GM23338 (cell line): ENCODE measurements around the gene TSHZ2. TPM values are rescaled to one million over a fixed set of nuclear protein-coding genes. Genes with fewer than 3 reads are reported as not detected.

ENCODE experiments used
- ATAC-seq: fragments of 200-7000 bp; cut with Tn5 transposase; 3 replicates; pipeline ENCODE4 v1.9.1; 2020
- DNase-seq: peaks from one replicate; pipeline ENCODE4 v3.0.0-alpha.2; 2015; ENCODE audit warnings: low spot score
- H2AFZ ChIP-seq: fragments of 200-600 bp; sonication (generic); 2 replicates; pipeline ENCODE4 v1.8.0; 2016; ENCODE audit warnings: antibody characterized with exemption, mild to moderate bottlenecking, moderate library complexity
- H3F3A ChIP-seq: fragments of 200-600 bp; sonication (generic); replicated peaks from 2 replicates; pipeline ENCODE4 v1.8.0; 2017; ENCODE audit warnings: antibody characterized with exemption, mixed run types, low read depth
- H3K27ac ChIP-seq: fragments of 200-600 bp; sonication (generic); 2 replicates; pipeline ENCODE4 v1.6.1; 2016; ENCODE audit warnings: low read depth
- H3K27me3 ChIP-seq: fragments of 200-600 bp; sonication (generic); 2 replicates; pipeline ENCODE4 v1.8.0; 2016; ENCODE audit warnings: mild to moderate bottlenecking, mixed run types, moderate library complexity; ENCODE audit not compliant: insufficient read depth
- H3K36me3 ChIP-seq: fragments of 200-600 bp; sonication (generic); 2 replicates; pipeline ENCODE4 v1.8.0; 2016; ENCODE audit warnings: mild to moderate bottlenecking; ENCODE audit not compliant: insufficient read depth
- H3K4me1 ChIP-seq: fragments of 200-600 bp; sonication (generic); 2 replicates; pipeline ENCODE4 v1.8.0; 2016; ENCODE audit warnings: mild to moderate bottlenecking, moderate library complexity; ENCODE audit not compliant: insufficient read depth
- H3K4me2 ChIP-seq: fragments of 200-600 bp; sonication (generic); 2 replicates; pipeline ENCODE4 v1.7.1; 2017; ENCODE audit warnings: mixed run types
- H3K4me3 ChIP-seq: fragments of 200-600 bp; sonication (generic); 2 replicates; pipeline ENCODE4 v1.6.1; 2016; ENCODE audit warnings: mixed run types
- H3K79me2 ChIP-seq: fragments of 200-600 bp; sonication (generic); replicated peaks from 2 replicates; pipeline ENCODE4 v1.8.0; 2017; ENCODE audit warnings: mild to moderate bottlenecking; ENCODE audit not compliant: insufficient read depth
- H3K9me2 ChIP-seq: fragments of 200-600 bp; sonication (generic); 2 replicates; pipeline ENCODE4 v1.8.0; 2017; ENCODE audit not compliant: insufficient read depth
- H4K20me1 ChIP-seq: fragments of 200-600 bp; sonication (generic); replicated peaks from 2 replicates; pipeline ENCODE4 v1.8.0; 2017; ENCODE audit warnings: mild to moderate bottlenecking; ENCODE audit not compliant: insufficient read depth
- H3K27ac Mint-ChIP-seq: 2 replicates; pipeline ENCODE4 v1.8.0; 2020; ENCODE audit warnings: inconsistent platforms, mild to moderate bottlenecking, moderate library complexity, mixed read lengths
- H3K27me3 Mint-ChIP-seq: 3 replicates; pipeline ENCODE4 v1.8.0; 2022; ENCODE audit warnings: low read depth, mild to moderate bottlenecking, moderate library complexity, mixed read lengths, inconsistent platforms; ENCODE audit not compliant: insufficient read depth, poor library complexity
- H3K36me3 Mint-ChIP-seq: 3 replicates; pipeline ENCODE4 v1.8.0; 2021; ENCODE audit warnings: low read depth, mild to moderate bottlenecking, inconsistent platforms, moderate library complexity, mixed read lengths
- H3K4me1 Mint-ChIP-seq: 3 replicates; pipeline ENCODE4 v1.8.0; 2020; ENCODE audit warnings: mild to moderate bottlenecking, inconsistent platforms, mixed read lengths
- H3K4me3 Mint-ChIP-seq: 3 replicates; pipeline ENCODE4 v1.8.0; 2021; ENCODE audit warnings: moderate library complexity, mild to moderate bottlenecking, inconsistent platforms, mixed read lengths
- H3K9me3 Mint-ChIP-seq: 3 replicates; pipeline ENCODE4 v1.8.0; 2020; ENCODE audit warnings: moderate library complexity, mild to moderate bottlenecking, inconsistent platforms, mixed read lengths
- EZH2phosphoT487 ChIP-seq: fragments of 200-600 bp; sonication (generic); IDR thresholded peaks from one replicate; pipeline ENCODE4 v1.8.1; 2018; ENCODE audit warnings: antibody characterized with exemption; ENCODE audit not compliant: unreplicated experiment
- JUNB ChIP-seq: IDR thresholded peaks from one replicate; pipeline ENCODE4 v1.6.1; 2016; ENCODE audit warnings: antibody characterized with exemption; ENCODE audit not compliant: unreplicated experiment
- NANOG ChIP-seq: IDR thresholded peaks from 2 replicates; pipeline ENCODE4 v1.6.1; 2016; ENCODE audit warnings: antibody characterized with exemption, borderline replicate concordance
- STAT1 ChIP-seq: IDR thresholded peaks from one replicate; pipeline ENCODE4 v1.6.1; 2016; ENCODE audit warnings: antibody characterized with exemption; ENCODE audit not compliant: unreplicated experiment
- ZNF114 ChIP-seq: fragments of 250-450 bp; sonication (Bioruptor Pico); IDR thresholded peaks from 2 replicates; pipeline ENCODE4 v1.5.0; 2020; ENCODE audit warnings: mild to moderate bottlenecking, moderate library complexity
- ZNF331 ChIP-seq: fragments of 250-450 bp; sonication (Bioruptor Pico); IDR thresholded peaks from 2 replicates; pipeline ENCODE4 v1.5.0; 2020; ENCODE audit warnings: low read depth, mild to moderate bottlenecking, moderate library complexity
- polyA plus RNA-seq: library from polyadenylated mRNA; unstranded; fragments of >200 nt; fragmentation: Nextera tagmentation; extraction: Ambion mirVana; gene quantifications from 2 replicates; pipeline ENCODE4 v1.2.1, GENCODE V29; 2016
- total RNA-seq: library from RNA; depleted of rRNA; stranded (reverse); fragments of >200 nt; shearing (Covaris generic); gene quantifications from 2 replicates; pipeline ENCODE4 v1.2.3, GENCODE V29; 2014
- TF ChIP-seq, protein P1 (sequence below): fragments of 250-450 bp; sonication (Bioruptor Pico); IDR thresholded peaks from 2 replicates; pipeline ENCODE4 v1.5.0; 2020; ENCODE audit warnings: mild to moderate bottlenecking, moderate library complexity
- TF ChIP-seq, protein P2 (sequence below): IDR thresholded peaks from 2 replicates; pipeline ENCODE4 v1.6.1; 2016; ENCODE audit warnings: antibody characterized with exemption

TSHZ2 gene
- total and polyA plus RNA-seq, 2 experiments from 2014 or later: 0.49 to 1.3 TPM

DNA sequence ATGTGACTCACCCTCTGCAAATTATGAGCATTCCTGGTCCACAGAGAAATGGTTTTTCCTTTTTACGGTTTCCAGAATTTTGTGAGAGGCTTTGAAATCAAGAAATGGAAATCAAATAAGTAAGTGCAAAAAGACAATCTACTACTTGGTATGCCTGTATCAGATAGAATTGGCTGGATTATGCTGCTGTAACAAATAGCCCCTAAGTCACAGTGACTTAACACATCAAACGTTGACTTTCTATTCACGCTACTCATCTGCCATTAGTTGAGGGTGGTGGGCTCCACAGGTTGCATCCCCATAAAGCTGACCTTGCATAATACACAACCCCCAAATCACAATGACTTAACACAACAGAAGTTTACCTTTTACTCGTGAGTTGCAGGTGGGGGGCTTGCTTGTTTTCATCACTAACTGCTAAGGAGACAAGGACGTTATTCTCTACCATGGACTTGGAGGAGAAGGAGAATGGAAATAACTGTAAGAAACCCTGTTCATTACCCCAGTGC lies 44.4 kb downstream of the TSHZ2 start (continued):
- TF ChIP-seq, protein P1, sequence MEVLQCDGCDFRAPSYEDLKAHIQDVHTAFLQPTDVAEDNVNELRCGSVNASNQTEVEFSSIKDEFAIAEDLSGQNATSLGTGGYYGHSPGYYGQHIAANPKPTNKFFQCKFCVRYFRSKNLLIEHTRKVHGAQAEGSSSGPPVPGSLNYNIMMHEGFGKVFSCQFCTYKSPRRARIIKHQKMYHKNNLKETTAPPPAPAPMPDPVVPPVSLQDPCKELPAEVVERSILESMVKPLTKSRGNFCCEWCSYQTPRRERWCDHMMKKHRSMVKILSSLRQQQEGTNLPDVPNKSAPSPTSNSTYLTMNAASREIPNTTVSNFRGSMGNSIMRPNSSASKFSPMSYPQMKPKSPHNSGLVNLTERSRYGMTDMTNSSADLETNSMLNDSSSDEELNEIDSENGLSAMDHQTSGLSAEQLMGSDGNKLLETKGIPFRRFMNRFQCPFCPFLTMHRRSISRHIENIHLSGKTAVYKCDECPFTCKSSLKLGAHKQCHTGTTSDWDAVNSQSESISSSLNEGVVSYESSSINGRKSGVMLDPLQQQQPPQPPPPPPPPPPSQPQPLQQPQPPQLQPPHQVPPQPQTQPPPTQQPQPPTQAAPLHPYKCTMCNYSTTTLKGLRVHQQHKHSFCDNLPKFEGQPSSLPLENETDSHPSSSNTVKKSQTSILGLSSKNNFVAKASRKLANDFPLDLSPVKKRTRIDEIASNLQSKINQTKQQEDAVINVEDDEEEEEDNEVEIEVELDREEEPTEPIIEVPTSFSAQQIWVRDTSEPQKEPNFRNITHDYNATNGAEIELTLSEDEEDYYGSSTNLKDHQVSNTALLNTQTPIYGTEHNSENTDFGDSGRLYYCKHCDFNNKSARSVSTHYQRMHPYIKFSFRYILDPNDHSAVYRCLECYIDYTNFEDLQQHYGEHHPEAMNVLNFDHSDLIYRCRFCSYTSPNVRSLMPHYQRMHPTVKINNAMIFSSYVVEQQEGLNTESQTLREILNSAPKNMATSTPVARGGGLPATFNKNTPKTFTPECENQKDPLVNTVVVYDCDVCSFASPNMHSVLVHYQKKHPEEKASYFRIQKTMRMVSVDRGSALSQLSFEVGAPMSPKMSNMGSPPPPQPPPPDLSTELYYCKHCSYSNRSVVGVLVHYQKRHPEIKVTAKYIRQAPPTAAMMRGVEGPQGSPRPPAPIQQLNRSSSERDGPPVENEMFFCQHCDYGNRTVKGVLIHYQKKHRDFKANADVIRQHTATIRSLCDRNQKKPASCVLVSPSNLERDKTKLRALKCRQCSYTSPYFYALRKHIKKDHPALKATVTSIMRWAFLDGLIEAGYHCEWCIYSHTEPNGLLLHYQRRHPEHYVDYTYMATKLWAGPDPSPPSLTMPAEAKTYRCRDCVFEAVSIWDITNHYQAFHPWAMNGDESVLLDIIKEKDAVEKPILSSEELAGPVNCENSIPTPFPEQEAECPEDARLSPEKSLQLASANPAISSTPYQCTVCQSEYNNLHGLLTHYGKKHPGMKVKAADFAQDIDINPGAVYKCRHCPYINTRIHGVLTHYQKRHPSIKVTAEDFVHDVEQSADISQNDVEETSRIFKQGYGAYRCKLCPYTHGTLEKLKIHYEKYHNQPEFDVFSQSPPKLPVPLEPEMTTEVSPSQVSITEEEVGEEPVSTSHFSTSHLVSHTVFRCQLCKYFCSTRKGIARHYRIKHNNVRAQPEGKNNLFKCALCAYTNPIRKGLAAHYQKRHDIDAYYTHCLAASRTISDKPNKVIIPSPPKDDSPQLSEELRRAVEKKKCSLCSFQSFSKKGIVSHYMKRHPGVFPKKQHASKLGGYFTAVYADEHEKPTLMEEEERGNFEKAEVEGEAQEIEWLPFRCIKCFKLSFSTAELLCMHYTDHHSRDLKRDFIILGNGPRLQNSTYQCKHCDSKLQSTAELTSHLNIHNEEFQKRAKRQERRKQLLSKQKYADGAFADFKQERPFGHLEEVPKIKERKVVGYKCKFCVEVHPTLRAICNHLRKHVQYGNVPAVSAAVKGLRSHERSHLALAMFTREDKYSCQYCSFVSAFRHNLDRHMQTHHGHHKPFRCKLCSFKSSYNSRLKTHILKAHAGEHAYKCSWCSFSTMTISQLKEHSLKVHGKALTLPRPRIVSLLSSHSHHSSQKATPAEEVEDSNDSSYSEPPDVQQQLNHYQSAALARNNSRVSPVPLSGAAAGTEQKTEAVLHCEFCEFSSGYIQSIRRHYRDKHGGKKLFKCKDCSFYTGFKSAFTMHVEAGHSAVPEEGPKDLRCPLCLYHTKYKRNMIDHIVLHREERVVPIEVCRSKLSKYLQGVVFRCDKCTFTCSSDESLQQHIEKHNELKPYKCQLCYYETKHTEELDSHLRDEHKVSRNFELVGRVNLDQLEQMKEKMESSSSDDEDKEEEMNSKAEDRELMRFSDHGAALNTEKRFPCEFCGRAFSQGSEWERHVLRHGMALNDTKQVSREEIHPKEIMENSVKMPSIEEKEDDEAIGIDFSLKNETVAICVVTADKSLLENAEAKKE (CRISPR knock-in tag): no peak

DNA sequence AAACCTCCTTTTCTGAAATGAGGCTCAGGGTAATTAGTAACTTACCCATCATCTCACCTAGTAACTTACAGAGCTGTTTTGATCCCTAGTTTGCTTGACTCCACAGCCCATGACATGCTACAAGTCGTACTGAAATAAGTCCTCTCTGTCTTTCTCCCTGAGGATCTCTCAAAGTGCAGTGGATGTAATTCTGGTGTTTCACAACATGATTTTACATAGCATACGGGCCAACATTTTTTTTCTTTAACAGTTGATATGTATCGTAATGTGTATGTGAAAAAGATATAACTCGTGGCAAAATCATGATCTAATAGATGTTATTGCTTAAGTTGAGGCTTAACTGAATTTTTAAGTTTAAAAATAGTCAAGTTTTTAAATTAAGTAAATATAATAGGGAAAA lies 45.0 kb downstream of the TSHZ2 start:
- Histone ChIP-seq H3K4me3 (no peak overlapping the region), H3K36me3 (no peaks in the 10 kb centered on the region)
- no peak overlapping the region for H3K27ac Mint-ChIP-seq
- no peak for TF ChIP-seq JUNB
- no peak for TF ChIP-seq EZH2phosphoT487
- TF ChIP-seq, protein P2, sequence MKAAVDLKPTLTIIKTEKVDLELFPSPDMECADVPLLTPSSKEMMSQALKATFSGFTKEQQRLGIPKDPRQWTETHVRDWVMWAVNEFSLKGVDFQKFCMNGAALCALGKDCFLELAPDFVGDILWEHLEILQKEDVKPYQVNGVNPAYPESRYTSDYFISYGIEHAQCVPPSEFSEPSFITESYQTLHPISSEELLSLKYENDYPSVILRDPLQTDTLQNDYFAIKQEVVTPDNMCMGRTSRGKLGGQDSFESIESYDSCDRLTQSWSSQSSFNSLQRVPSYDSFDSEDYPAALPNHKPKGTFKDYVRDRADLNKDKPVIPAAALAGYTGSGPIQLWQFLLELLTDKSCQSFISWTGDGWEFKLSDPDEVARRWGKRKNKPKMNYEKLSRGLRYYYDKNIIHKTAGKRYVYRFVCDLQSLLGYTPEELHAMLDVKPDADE: no peak
- no peak for TF ChIP-seq ZNF114 (CRISPR knock-in tag)
- TF ChIP-seq, protein P1 (CRISPR knock-in tag): no peak
- TF ChIP-seq STAT1: no peak
- no peak for TF ChIP-seq ZNF331
- TF ChIP-seq NANOG: no peak

More for the DNA sequence above, 45.0 kb downstream of the TSHZ2 start:
- H2AFZ ChIP-seq: no peak overlapping the region
- no peak for DNase-seq
- no peaks in the 10 kb centered on the region for H3K27me3 ChIP-seq
- Mint-ChIP-seq H3K4me3 (no peak overlapping the region), H3K4me1 (no peaks in the 10 kb centered on the region), H3K36me3 (peaks cover 3% of the 10 kb centered on the region; the same call in 2 of the 3 replicates), H3K27me3 (peaks cover 2% of the 10 kb centered on the region), H3K9me3 (peaks cover 9% of the 10 kb centered on the region; the same call in 2 of the 3 replicates)
- H4K20me1 ChIP-seq: no peaks in the 10 kb centered on the region
- no peak overlapping the region for H3K4me2 ChIP-seq
- no peaks in the 10 kb centered on the region for H3F3A ChIP-seq
- peaks cover 11% of the 10 kb centered on the region for H3K9me2 ChIP-seq
- no peak overlapping the region for H3K27ac ChIP-seq
- H3K4me1 ChIP-seq: 0 out of 2 replicates have a peak, but pooled peaks cover 11% of the 10 kb centered on the region
- H3K79me2 ChIP-seq: no peaks in the 10 kb centered on the region
- no peak for ATAC-seq
